Measurements from ENCODE around the gene RIN3. TPM values are rescaled to one million over a fixed set of nuclear protein-coding genes. Genes with fewer than 3 reads are reported as not detected.

RIN3 gene
- total RNA-seq, 1 donor from 2014 or later = 28.0 TPM

GRCh38 chr14:92584816-92585215, 71.2 kb downstream of the RIN3 start:
- Histone ChIP-seq H3K9me3 (ENCODE audit: insufficient read depth, low read depth, low read length) (no peaks in the 10 kb centered on the region), H3K27me3 (ENCODE audit: insufficient read depth, low read length) (no peaks in the 10 kb centered on the region), H3K27ac (ENCODE audit: low read depth, low read length) (no peak overlapping the region), H3K4me2 (ENCODE audit: low read length) (no peak overlapping the region), H3K36me3 (ENCODE audit: insufficient read depth, low read length) (no peaks in the 10 kb centered on the region), H3K4me1 (ENCODE audit: insufficient read depth, low read length) (peaks cover 18% of the 10 kb centered on the region), H2AFZ (ENCODE audit: low read depth, low read length) (no peak overlapping the region), H3K9ac (ENCODE audit: low read length) (no peak overlapping the region), H3K79me2 (ENCODE audit: insufficient read depth, low read length) (no peaks in the 10 kb centered on the region), H4K20me1 (ENCODE audit: insufficient read depth, low read length) (peaks cover 41% of the 10 kb centered on the region), H3K4me3 (ENCODE audit: insufficient read depth, low read depth, low read length) (no peak overlapping the region)
- TF ChIP-seq EZH2 (IDR thresholded peaks at IDR 0.05; ENCODE audit: insufficient read depth, low read length) = no peak
- TF ChIP-seq, protein P1, sequence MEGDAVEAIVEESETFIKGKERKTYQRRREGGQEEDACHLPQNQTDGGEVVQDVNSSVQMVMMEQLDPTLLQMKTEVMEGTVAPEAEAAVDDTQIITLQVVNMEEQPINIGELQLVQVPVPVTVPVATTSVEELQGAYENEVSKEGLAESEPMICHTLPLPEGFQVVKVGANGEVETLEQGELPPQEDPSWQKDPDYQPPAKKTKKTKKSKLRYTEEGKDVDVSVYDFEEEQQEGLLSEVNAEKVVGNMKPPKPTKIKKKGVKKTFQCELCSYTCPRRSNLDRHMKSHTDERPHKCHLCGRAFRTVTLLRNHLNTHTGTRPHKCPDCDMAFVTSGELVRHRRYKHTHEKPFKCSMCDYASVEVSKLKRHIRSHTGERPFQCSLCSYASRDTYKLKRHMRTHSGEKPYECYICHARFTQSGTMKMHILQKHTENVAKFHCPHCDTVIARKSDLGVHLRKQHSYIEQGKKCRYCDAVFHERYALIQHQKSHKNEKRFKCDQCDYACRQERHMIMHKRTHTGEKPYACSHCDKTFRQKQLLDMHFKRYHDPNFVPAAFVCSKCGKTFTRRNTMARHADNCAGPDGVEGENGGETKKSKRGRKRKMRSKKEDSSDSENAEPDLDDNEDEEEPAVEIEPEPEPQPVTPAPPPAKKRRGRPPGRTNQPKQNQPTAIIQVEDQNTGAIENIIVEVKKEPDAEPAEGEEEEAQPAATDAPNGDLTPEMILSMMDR (IDR thresholded peaks at IDR 0.05; ENCODE audit: insufficient read depth, low read depth, low read length) = no peak
- Mint-ChIP-seq H3K27me3 (ENCODE audit: low read depth, unreplicated experiment) (no peaks in the 10 kb centered on the region), H3K4me3 (ENCODE audit: unreplicated experiment) (no peak overlapping the region), H3K4me1 (ENCODE audit: low read depth, unreplicated experiment) (peaks cover 26% of the 10 kb centered on the region), H3K9me3 (ENCODE audit: unreplicated experiment) (peaks cover 5% of the 10 kb centered on the region), H3K27ac (ENCODE audit: unreplicated experiment) (no peak overlapping the region), H3K36me3 (ENCODE audit: low read depth, unreplicated experiment) (peaks cover 43% of the 10 kb centered on the region)
- FAIRE-seq (no peak), DNase-seq (ENCODE audit: low read depth) (no peak)

DNA sequence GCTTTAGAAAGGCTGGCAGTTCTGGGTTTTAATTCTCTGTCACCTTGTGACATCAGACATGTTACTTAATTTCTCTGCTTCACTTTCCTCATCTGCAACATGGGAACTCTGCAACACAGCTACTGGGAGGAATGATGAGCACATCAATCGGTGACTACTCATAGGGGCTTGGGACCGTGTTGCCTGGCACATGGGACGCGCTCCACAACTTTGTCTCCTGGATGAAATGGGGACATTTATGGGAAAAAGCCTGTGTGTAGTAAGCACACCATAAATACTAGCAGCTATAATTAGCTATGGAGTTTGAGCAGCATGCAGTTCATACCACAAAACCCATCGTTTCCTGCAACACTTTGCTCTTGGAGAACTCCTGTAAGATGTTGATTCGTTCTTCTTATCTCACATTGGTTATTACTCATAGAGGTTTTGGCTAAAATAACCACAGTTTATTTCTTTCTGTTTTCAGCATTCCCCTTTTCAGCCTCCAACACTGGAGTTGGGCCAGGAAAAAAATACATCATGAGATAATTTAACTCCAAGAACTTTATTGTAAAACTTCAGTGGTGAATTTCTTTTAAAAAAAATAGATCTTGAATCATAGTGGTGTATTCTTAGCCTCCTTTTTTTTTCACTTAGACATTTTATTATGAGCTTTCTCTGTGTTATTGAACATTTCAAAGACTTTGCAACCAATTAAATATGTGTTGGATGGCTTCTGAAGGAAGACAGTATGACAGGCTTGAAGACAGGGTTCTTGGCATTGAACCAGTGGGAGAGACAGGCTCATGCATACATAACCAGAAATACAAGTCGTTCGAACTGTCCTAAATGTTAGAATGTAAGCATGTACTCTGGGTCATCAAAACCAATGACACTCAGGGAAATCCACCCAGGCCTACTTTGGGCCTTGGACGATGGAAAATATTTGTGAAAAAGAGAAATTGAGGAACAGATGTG, 72.7 kb downstream of the RIN3 start:
- Mint-ChIP-seq H3K27ac (ENCODE audit: unreplicated experiment) (no peak overlapping the region), H3K9me3 (ENCODE audit: unreplicated experiment) (peaks cover 7% of the 10 kb centered on the region), H3K4me1 (ENCODE audit: low read depth, unreplicated experiment) (peaks cover 28% of the 10 kb centered on the region), H3K4me3 (ENCODE audit: unreplicated experiment) (peak overlapping the region; percentile 18), H3K27me3 (ENCODE audit: low read depth, unreplicated experiment) (no peaks in the 10 kb centered on the region), H3K36me3 (ENCODE audit: low read depth, unreplicated experiment) (peaks cover 39% of the 10 kb centered on the region)
- no peak for TF ChIP-seq EZH2 (IDR thresholded peaks at IDR 0.05; ENCODE audit: insufficient read depth, low read length)
- TF ChIP-seq, protein P1 (IDR thresholded peaks at IDR 0.05; ENCODE audit: insufficient read depth, low read depth, low read length) = no peak
- Histone ChIP-seq H4K20me1 (ENCODE audit: insufficient read depth, low read length) (peaks cover 46% of the 10 kb centered on the region), H3K79me2 (ENCODE audit: insufficient read depth, low read length) (no peaks in the 10 kb centered on the region), H3K27me3 (ENCODE audit: insufficient read depth, low read length) (no peaks in the 10 kb centered on the region), H3K9me3 (ENCODE audit: insufficient read depth, low read depth, low read length) (no peaks in the 10 kb centered on the region), H3K27ac (ENCODE audit: low read depth, low read length) (peak overlapping the region; percentile 27), H3K4me1 (ENCODE audit: insufficient read depth, low read length) (peaks cover 18% of the 10 kb centered on the region), H3K4me3 (ENCODE audit: insufficient read depth, low read depth, low read length) (no peak overlapping the region), H3K9ac (ENCODE audit: low read length) (no peak overlapping the region), H3K4me2 (ENCODE audit: low read length) (peak overlapping the region; percentile 67), H3K36me3 (ENCODE audit: insufficient read depth, low read length) (no peaks in the 10 kb centered on the region), H2AFZ (ENCODE audit: low read depth, low read length) (no peak overlapping the region)
- DNase-seq (ENCODE audit: low read depth) = peak; percentile 100
- peak; percentile 77 for FAIRE-seq

All from astrocyte (in vitro differentiated cells and primary cell).